HepG2 (cell line): Measurements from ENCODE around the gene OR7D2. TPM values are rescaled to one million over a fixed set of nuclear protein-coding genes. Genes with fewer than 3 reads are reported as not detected.

Experiments
- AGO2 ChIP-seq: fragments of 200-400 bp; formaldehyde crosslinking; optimal IDR thresholded peaks from 2 replicates; pipeline ENCODE3; 2017; ENCODE audit warnings: mild to moderate bottlenecking, low read depth, low read length, moderate library complexity
- HMG20B ChIP-seq: conservative IDR thresholded peaks from 2 replicates; pipeline ENCODE4 v1.6.1; 2016; ENCODE audit warnings: missing genetic modification reagents, missing compliant biosample characterization
- WIZ ChIP-seq: sonication (generic); formaldehyde crosslinking; IDR thresholded peaks from 2 replicates; pipeline ENCODE4 v1.5.1; 2020; ENCODE audit warnings: mild to moderate bottlenecking, missing genetic modification reagents
- ZBTB1 ChIP-seq: sonication (generic); formaldehyde crosslinking; IDR thresholded peaks from 2 replicates; pipeline ENCODE4 v1.4.0; 2020; ENCODE audit warnings: missing genetic modification reagents, borderline replicate concordance
- ZNF674 ChIP-seq: sonication (generic); formaldehyde crosslinking; IDR thresholded peaks from 2 replicates; pipeline ENCODE4 v1.5.0; 2020; ENCODE audit warnings: low read depth, mild to moderate bottlenecking, missing genetic modification reagents
- ZNF792 ChIP-seq: IDR thresholded peaks from 2 replicates; pipeline ENCODE4 v1.6.1; 2016
- polyA plus RNA-seq, 8 experiments: library from polyadenylated mRNA; depleted of rRNA in 3 of 8; stranded (reverse) in 7 of 8; unstranded in 1 of 8; fragments of >200 nt; fragmentation: Illumina TruSeq in 4 of 8; extraction: Trizol in 4 of 8; gene quantifications; 2 replicates each; pipeline versions ENCODE4 v1.2.1 to v1.2.3, GENCODE V29; 2011 to 2016; ENCODE audit warnings: low read depth in 4 of 8, missing spikeins in 1 of 8, mixed read lengths in 1 of 8; ENCODE audit not compliant: insufficient read depth in 1 of 8
- total RNA-seq, 5 experiments: library from RNA; depleted of rRNA; stranded (reverse); fragments of >200 nt; fragmentation: Illumina TruSeq; extraction: Trizol; gene quantifications; 2 replicates each; pipeline ENCODE4 v1.2.3, GENCODE V29; 2016; ENCODE audit warnings: low read depth in 1 of 5
- TF ChIP-seq, protein P1 (sequence below), 2 experiments: sonication (generic) in 1 of 2; formaldehyde crosslinking in 1 of 2; IDR thresholded peaks; 2 replicates each; pipeline versions ENCODE4 v1.6.1 to v1.9.0; 2014 to 2022; ENCODE audit warnings: antibody characterized with exemption in 1 of 2, borderline replicate concordance in 1 of 2, inconsistent platforms in 1 of 2, low read depth in 1 of 2, missing genetic modification reagents in 1 of 2
- TF ChIP-seq, protein P2 (sequence below): conservative IDR thresholded peaks from 2 replicates; pipeline ENCODE4 v1.6.1; 2018; ENCODE audit warnings: missing genetic modification reagents
- TF ChIP-seq, protein P3 (sequence below): IDR thresholded peaks from 2 replicates; pipeline ENCODE4 v1.6.1; 2018; ENCODE audit warnings: missing genetic modification reagents, mild to moderate bottlenecking, missing compliant biosample characterization
- TF ChIP-seq, protein P4 (sequence below): sonication (generic); formaldehyde crosslinking; conservative IDR thresholded peaks from 2 replicates; pipeline ENCODE4 v1.8.0; 2022; ENCODE audit warnings: mild to moderate bottlenecking, moderate library complexity, missing genetic modification reagents
- TF ChIP-seq, protein P5 (sequence below): sonication (generic); formaldehyde crosslinking; IDR thresholded peaks from 2 replicates; pipeline ENCODE4 v1.4.0; 2020; ENCODE audit warnings: missing genetic modification reagents
- TF ChIP-seq, protein P6 (sequence below): sonication (generic); formaldehyde crosslinking; IDR thresholded peaks from 2 replicates; pipeline ENCODE4 v1.4.0; 2020; ENCODE audit warnings: missing genetic modification reagents, borderline replicate concordance

Gene OR7D2
- total and polyA plus RNA-seq, 2 of the 13 experiments (the other 11 are each of a cell fraction or from before 2014, with no cell fraction given): 0.07 TPM; not detected in 1

DNA sequence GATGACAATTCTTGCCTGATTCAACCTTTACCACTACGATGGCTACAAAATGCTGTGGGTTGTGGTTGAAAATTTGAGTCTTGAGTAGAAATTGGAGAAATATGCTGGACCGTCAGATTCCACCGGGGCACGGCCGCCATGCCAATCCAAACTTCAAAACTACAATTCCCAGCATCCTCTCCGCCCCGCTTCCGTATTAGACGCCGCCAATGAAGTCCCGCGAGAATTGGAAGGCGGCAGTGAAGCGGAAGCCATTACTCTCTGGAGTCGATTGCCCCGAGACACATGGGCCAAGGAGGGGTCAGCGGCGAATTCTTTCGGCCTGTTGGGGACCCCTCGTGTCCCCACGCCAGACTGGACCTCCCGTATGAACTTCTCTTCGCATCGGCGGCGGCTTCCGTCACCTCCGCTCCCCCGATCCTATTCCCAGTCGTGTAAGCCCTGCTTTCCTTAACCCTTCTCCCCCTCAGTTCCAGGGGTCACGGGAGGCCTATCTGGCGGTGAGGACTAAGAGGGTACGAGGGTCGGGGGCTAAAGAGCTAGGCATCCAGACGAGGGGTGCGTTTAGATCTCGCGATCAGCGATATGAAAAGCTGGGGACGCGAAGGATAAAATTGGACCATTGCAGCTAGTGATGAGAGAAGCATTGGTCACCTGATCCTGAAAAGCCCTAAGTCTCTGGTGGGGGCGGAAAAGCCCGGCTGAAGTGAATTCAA lies 38.5 kb upstream of the OR7D2 start, which contains the start of gene ZNF317 (continued):
- TF ChIP-seq, protein P1, sequence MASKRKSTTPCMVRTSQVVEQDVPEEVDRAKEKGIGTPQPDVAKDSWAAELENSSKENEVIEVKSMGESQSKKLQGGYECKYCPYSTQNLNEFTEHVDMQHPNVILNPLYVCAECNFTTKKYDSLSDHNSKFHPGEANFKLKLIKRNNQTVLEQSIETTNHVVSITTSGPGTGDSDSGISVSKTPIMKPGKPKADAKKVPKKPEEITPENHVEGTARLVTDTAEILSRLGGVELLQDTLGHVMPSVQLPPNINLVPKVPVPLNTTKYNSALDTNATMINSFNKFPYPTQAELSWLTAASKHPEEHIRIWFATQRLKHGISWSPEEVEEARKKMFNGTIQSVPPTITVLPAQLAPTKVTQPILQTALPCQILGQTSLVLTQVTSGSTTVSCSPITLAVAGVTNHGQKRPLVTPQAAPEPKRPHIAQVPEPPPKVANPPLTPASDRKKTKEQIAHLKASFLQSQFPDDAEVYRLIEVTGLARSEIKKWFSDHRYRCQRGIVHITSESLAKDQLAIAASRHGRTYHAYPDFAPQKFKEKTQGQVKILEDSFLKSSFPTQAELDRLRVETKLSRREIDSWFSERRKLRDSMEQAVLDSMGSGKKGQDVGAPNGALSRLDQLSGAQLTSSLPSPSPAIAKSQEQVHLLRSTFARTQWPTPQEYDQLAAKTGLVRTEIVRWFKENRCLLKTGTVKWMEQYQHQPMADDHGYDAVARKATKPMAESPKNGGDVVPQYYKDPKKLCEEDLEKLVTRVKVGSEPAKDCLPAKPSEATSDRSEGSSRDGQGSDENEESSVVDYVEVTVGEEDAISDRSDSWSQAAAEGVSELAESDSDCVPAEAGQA (IDR thresholded peaks at IDR 0.05; ENCODE audit: low read depth): peak; percentile 62; the same call in 1 of the 2 replicates
- TF ChIP-seq, protein P1 (CRISPR knock-in tag; IDR thresholded peaks at IDR 0.05; ENCODE audit: borderline replicate concordance): no peak
- TF ChIP-seq AGO2: no peak
- TF ChIP-seq, protein P2, sequence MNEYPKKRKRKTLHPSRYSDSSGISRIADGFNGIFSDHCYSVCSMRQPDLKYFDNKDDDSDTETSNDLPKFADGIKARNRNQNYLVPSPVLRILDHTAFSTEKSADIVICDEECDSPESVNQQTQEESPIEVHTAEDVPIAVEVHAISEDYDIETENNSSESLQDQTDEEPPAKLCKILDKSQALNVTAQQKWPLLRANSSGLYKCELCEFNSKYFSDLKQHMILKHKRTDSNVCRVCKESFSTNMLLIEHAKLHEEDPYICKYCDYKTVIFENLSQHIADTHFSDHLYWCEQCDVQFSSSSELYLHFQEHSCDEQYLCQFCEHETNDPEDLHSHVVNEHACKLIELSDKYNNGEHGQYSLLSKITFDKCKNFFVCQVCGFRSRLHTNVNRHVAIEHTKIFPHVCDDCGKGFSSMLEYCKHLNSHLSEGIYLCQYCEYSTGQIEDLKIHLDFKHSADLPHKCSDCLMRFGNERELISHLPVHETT (CRISPR knock-in tag): no peak
- TF ChIP-seq ZNF674: no peak
- no peak for TF ChIP-seq ZBTB1
- TF ChIP-seq, protein P3, sequence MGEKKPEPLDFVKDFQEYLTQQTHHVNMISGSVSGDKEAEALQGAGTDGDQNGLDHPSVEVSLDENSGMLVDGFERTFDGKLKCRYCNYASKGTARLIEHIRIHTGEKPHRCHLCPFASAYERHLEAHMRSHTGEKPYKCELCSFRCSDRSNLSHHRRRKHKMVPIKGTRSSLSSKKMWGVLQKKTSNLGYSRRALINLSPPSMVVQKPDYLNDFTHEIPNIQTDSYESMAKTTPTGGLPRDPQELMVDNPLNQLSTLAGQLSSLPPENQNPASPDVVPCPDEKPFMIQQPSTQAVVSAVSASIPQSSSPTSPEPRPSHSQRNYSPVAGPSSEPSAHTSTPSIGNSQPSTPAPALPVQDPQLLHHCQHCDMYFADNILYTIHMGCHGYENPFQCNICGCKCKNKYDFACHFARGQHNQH (CRISPR knock-in tag): peak; percentile 73; the same call in 1 of the 2 replicates
- TF ChIP-seq, protein P4, sequence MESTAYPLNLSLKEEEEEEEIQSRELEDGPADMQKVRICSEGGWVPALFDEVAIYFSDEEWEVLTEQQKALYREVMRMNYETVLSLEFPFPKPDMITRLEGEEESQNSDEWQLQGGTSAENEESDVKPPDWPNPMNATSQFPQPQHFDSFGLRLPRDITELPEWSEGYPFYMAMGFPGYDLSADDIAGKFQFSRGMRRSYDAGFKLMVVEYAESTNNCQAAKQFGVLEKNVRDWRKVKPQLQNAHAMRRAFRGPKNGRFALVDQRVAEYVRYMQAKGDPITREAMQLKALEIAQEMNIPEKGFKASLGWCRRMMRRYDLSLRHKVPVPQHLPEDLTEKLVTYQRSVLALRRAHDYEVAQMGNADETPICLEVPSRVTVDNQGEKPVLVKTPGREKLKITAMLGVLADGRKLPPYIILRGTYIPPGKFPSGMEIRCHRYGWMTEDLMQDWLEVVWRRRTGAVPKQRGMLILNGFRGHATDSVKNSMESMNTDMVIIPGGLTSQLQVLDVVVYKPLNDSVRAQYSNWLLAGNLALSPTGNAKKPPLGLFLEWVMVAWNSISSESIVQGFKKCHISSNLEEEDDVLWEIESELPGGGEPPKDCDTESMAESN (CRISPR knock-in tag): peak; percentile 70; the same call in 1 of the 2 replicates
- TF ChIP-seq WIZ (CRISPR knock-in tag): no peak
- no peak for TF ChIP-seq ZNF792 (CRISPR knock-in tag)
- TF ChIP-seq, protein P5, sequence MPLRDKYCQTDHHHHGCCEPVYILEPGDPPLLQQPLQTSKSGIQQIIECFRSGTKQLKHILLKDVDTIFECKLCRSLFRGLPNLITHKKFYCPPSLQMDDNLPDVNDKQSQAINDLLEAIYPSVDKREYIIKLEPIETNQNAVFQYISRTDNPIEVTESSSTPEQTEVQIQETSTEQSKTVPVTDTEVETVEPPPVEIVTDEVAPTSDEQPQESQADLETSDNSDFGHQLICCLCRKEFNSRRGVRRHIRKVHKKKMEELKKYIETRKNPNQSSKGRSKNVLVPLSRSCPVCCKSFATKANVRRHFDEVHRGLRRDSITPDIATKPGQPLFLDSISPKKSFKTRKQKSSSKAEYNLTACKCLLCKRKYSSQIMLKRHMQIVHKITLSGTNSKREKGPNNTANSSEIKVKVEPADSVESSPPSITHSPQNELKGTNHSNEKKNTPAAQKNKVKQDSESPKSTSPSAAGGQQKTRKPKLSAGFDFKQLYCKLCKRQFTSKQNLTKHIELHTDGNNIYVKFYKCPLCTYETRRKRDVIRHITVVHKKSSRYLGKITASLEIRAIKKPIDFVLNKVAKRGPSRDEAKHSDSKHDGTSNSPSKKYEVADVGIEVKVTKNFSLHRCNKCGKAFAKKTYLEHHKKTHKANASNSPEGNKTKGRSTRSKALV (CRISPR knock-in tag): no peak
- no peak; the same call in 1 of the 2 replicates for TF ChIP-seq HMG20B (CRISPR knock-in tag)
- TF ChIP-seq, protein P6, sequence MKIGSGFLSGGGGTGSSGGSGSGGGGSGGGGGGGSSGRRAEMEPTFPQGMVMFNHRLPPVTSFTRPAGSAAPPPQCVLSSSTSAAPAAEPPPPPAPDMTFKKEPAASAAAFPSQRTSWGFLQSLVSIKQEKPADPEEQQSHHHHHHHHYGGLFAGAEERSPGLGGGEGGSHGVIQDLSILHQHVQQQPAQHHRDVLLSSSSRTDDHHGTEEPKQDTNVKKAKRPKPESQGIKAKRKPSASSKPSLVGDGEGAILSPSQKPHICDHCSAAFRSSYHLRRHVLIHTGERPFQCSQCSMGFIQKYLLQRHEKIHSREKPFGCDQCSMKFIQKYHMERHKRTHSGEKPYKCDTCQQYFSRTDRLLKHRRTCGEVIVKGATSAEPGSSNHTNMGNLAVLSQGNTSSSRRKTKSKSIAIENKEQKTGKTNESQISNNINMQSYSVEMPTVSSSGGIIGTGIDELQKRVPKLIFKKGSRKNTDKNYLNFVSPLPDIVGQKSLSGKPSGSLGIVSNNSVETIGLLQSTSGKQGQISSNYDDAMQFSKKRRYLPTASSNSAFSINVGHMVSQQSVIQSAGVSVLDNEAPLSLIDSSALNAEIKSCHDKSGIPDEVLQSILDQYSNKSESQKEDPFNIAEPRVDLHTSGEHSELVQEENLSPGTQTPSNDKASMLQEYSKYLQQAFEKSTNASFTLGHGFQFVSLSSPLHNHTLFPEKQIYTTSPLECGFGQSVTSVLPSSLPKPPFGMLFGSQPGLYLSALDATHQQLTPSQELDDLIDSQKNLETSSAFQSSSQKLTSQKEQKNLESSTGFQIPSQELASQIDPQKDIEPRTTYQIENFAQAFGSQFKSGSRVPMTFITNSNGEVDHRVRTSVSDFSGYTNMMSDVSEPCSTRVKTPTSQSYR: peak; percentile 34; the same call in 1 of the 2 replicates
